Measurements from ENCODE around the gene PDZRN3.

- TF ChIP-seq CTCF (conservative IDR thresholded peaks at IDR 0.05) (no peak), EZH2 (IDR thresholded peaks at IDR 0.05; ENCODE audit: low read depth) (no peak)
Observed at GRCh38 chr3:73492186-73492585, 132.6 kb downstream of the PDZRN3 start.

All from PC-9 (cell line).